Fibroblast of lung (primary cell): ENCODE results near the gene MBD5. TPM values are rescaled to one million over a fixed set of nuclear protein-coding genes. Genes with fewer than 3 reads are reported as not detected.

Source experiments
- DNase-seq, 2 donors: peaks; one replicate each; pipeline versions ENCODE4 v3.0.0 to v3.0.0-alpha.2; 2010; ENCODE audit warnings: low read depth in 2 of 2
- H2AFZ ChIP-seq: 2 replicates; pipeline ENCODE4 v1.5.1; 2012; ENCODE audit warnings: low read length, control low read depth, inconsistent platforms
- H3K27ac ChIP-seq: 2 replicates; pipeline ENCODE4 v1.5.1; 2011; ENCODE audit warnings: low read length, control low read depth; ENCODE audit not compliant: insufficient read depth
- H3K27me3 ChIP-seq: 2 replicates; pipeline ENCODE4 v1.5.1; 2011; ENCODE audit warnings: mild to moderate bottlenecking, low read length; ENCODE audit not compliant: control insufficient read depth, insufficient read depth
- H3K36me3 ChIP-seq: 2 replicates; pipeline ENCODE4 v1.5.1; 2011; ENCODE audit warnings: low read length; ENCODE audit not compliant: control insufficient read depth, insufficient read depth
- H3K4me1 ChIP-seq: 2 replicates; pipeline ENCODE4 v1.5.1; 2011; ENCODE audit warnings: low read length; ENCODE audit not compliant: control insufficient read depth, insufficient read depth; ENCODE audit errors: extremely low read depth
- H3K4me2 ChIP-seq: 2 replicates; pipeline ENCODE4 v1.5.1; 2011; ENCODE audit warnings: low read length, control low read depth; ENCODE audit not compliant: insufficient read depth; ENCODE audit errors: extremely low read depth
- H3K4me3 ChIP-seq, 4 experiments: fragments of 200-600 bp in 1 of 4; sonication (generic) in 1 of 4; replicated peaks in 1 of 4; 2 replicates each; pipeline ENCODE4 v1.5.1; 2011 to 2016; ENCODE audit warnings: low read length in 4 of 4, low read depth in 3 of 4, mild to moderate bottlenecking in 3 of 4, control low read depth in 2 of 4, inconsistent platforms in 1 of 4, mixed read lengths in 1 of 4; ENCODE audit not compliant: insufficient read depth in 1 of 4; ENCODE audit errors: control extremely low read depth in 1 of 4
- H3K79me2 ChIP-seq: 2 replicates; pipeline ENCODE4 v1.5.1; 2012; ENCODE audit warnings: mild to moderate bottlenecking, low read length, inconsistent platforms; ENCODE audit not compliant: control insufficient read depth, insufficient read depth
- H3K9ac ChIP-seq: 2 replicates; pipeline ENCODE4 v1.5.1; 2011; ENCODE audit warnings: mild to moderate bottlenecking, low read length, control low read depth; ENCODE audit not compliant: insufficient read depth
- H3K9me3 ChIP-seq: 2 replicates; pipeline ENCODE4 v1.5.1; 2012; ENCODE audit warnings: low read depth, low read length; ENCODE audit not compliant: control insufficient read depth, insufficient read depth
- H4K20me1 ChIP-seq: 2 replicates; pipeline ENCODE4 v1.5.1; 2011; ENCODE audit warnings: low read length; ENCODE audit not compliant: control insufficient read depth, insufficient read depth; ENCODE audit errors: extremely low read depth
- CTCF ChIP-seq, 2 donors: IDR thresholded peaks in 1 of 2; conservative IDR thresholded peaks in 1 of 2; 1 replicate in 1 of 2; 2 replicates in 1 of 2; pipeline ENCODE4 v1.5.1; 2011 to 2012; ENCODE audit warnings: low read length in 2 of 2, control low read depth in 1 of 2, inconsistent platforms in 1 of 2, low read depth in 1 of 2, mild to moderate bottlenecking in 1 of 2
- EZH2 ChIP-seq: IDR thresholded peaks from 2 replicates; pipeline ENCODE4 v1.5.1; 2012; ENCODE audit warnings: low read length, control low read depth, mild to moderate bottlenecking; ENCODE audit errors: missing control alignments
- polyA plus RNA-seq, 2 donors: library from polyadenylated mRNA; depleted of rRNA in 1 of 2; stranded (reverse) in 1 of 2; unstranded in 1 of 2; fragments of >200 nt; gene quantifications; 2 replicates each; pipeline ENCODE4 v1.2.1, GENCODE V29; 2011 to 2012; ENCODE audit warnings: missing spikeins in 1 of 2
- total RNA-seq: library from RNA; depleted of rRNA; stranded (reverse); fragments of >200 nt; gene quantifications from 2 replicates; pipeline ENCODE4 v1.2.1, GENCODE V29; 2014

Gene MBD5
- total and polyA plus RNA-seq, 2 donors (not counting 1 experiment from before 2014, with no cell fraction given) = 26.1 to 32.4 TPM

- TF ChIP-seq EZH2 = no peak
- TF ChIP-seq CTCF (conservative IDR thresholded peaks at IDR 0.05 in 1 of 2, IDR thresholded peaks at IDR 0.05 in 1 of 2; ENCODE audit: low read depth in 1 of 2, low read length in 2 of 2) = no peak
- H3K36me3 ChIP-seq = no peaks in the 10 kb centered on the region
- no peaks in the 10 kb centered on the region for H3K27me3 ChIP-seq
- no peaks in the 10 kb centered on the region for H3K79me2 ChIP-seq
- H3K4me1 ChIP-seq = no peaks in the 10 kb centered on the region
- no peak for DNase-seq
- H3K9me3 ChIP-seq = no peaks in the 10 kb centered on the region
- no peak overlapping the region for H3K27ac ChIP-seq
- H3K4me3 ChIP-seq = no peak overlapping the region
- H3K4me2 ChIP-seq = no peak overlapping the region
- H2AFZ ChIP-seq = no peak overlapping the region
- H4K20me1 ChIP-seq = no peaks in the 10 kb centered on the region
- H3K9ac ChIP-seq = no peak overlapping the region
These were observed 504.2 kb downstream of the MBD5 start for GRCh38 chr2:148525130-148525529.

- no peaks in the 10 kb centered on the region for H3K4me1 ChIP-seq
- no peaks in the 10 kb centered on the region for H3K79me2 ChIP-seq
- H3K27me3 ChIP-seq = no peaks in the 10 kb centered on the region
- no peaks in the 10 kb centered on the region for H3K9me3 ChIP-seq
- H4K20me1 ChIP-seq = no peaks in the 10 kb centered on the region
- DNase-seq = no peak
- H3K4me2 ChIP-seq = no peak overlapping the region
- no peak overlapping the region for H2AFZ ChIP-seq
- no peak overlapping the region for H3K9ac ChIP-seq
- no peaks in the 10 kb centered on the region for H3K36me3 ChIP-seq
- H3K27ac ChIP-seq = no peak overlapping the region
- TF ChIP-seq CTCF (conservative IDR thresholded peaks at IDR 0.05 in 1 of 2, IDR thresholded peaks at IDR 0.05 in 1 of 2; ENCODE audit: low read depth in 1 of 2, low read length in 2 of 2) (no peak), EZH2 (no peak)
- no peak overlapping the region for H3K4me3 ChIP-seq
These were observed 505.8 kb downstream of the MBD5 start for GRCh38 chr2:148526509-148527346.

GRCh38 chr2:148527488-148528340 lies 506.8 kb downstream of the MBD5 start:
- Histone ChIP-seq H3K27ac (no peak overlapping the region), H3K4me1 (no peaks in the 10 kb centered on the region), H3K79me2 (no peaks in the 10 kb centered on the region), H3K4me2 (no peak overlapping the region), H3K4me3 (no peak overlapping the region), H3K36me3 (no peaks in the 10 kb centered on the region), H3K9ac (no peak overlapping the region), H4K20me1 (no peaks in the 10 kb centered on the region), H2AFZ (no peak overlapping the region), H3K9me3 (no peaks in the 10 kb centered on the region), H3K27me3 (no peaks in the 10 kb centered on the region)
- DNase-seq = no peak
- TF ChIP-seq EZH2 = no peak
- no peak for TF ChIP-seq CTCF (conservative IDR thresholded peaks at IDR 0.05 in 1 of 2, IDR thresholded peaks at IDR 0.05 in 1 of 2; ENCODE audit: low read depth in 1 of 2, low read length in 2 of 2)
